HepG2 (cell line): ENCODE results near the gene ANKZF1. TPM values are rescaled to one million over a fixed set of nuclear protein-coding genes. Genes with fewer than 3 reads are reported as not detected.

Experiments used
- ATAC-seq: fragments of 200-7000 bp; cut with Tn5 transposase; 3 replicates; pipeline ENCODE4 v1.9.1; 2020; ENCODE audit warnings: mild to moderate bottlenecking, moderate library complexity
- BruUV-seq: library from RNA; stranded (reverse); fragments of 400-500 nt; replicated peaks from 2 replicates; lab custom pipeline; 2021; lab: Mats Ljungman, UMichigan
- CTCF ChIA-PET: fragments of 300-600 bp; formaldehyde crosslinking; extraction: SDS; loops from one replicate; lab custom pipeline; 2021; ENCODE audit warnings: low total read pairs, inconsistent platforms, low intra/inter-chr PET ratio; lab: Yijun Ruan, JAX
- POLR2A ChIA-PET: fragments of 350-600 bp; sonication (Branson Sonifier 250); formaldehyde crosslinking; loops from one replicate; lab custom pipeline; 2020; ENCODE audit warnings: antibody characterized with exemption, inconsistent platforms; lab: Yijun Ruan, JAX
- DNase-seq: peaks from one replicate; pipeline ENCODE4 v3.0.0-alpha.2; 2015; ENCODE audit warnings: low spot score
- FAIRE-seq: peaks from 3 replicates; lab custom pipeline; 2011; peaks lifted over from hg19 to GRCh38; lab: Jason Lieb, UNC
- H2AFZ ChIP-seq: one replicate; pipeline ENCODE4 v1.6.1; 2011; ENCODE audit warnings: low read length, inconsistent platforms
- H3K27ac ChIP-seq: fragments of 300-600 bp; 3 replicates; pipeline ENCODE4 v1.8.0; 2011; ENCODE audit warnings: mixed run types, mild to moderate bottlenecking, mixed read lengths, low read length, inconsistent platforms; ENCODE audit not compliant: insufficient read depth; ENCODE audit errors: extremely low read length
- H3K27me3 ChIP-seq, 2 experiments: fragments of 200-600 bp in 1 of 2; 2 replicates in 1 of 2; 3 replicates in 1 of 2; pipeline versions ENCODE4 v1.6.0 to v1.8.0; 2011; ENCODE audit warnings: low read length in 2 of 2, mild to moderate bottlenecking in 2 of 2, moderate library complexity in 2 of 2, inconsistent platforms in 1 of 2; ENCODE audit not compliant: insufficient read depth in 2 of 2, control insufficient read depth in 1 of 2
- H3K36me3 ChIP-seq, 2 experiments: fragments of 200-600 bp in 1 of 2; replicated peaks in 1 of 2; 2 replicates in 1 of 2; 3 replicates in 1 of 2; pipeline versions ENCODE4 v1.5.1 to v1.8.0; 2011; ENCODE audit warnings: low read length in 2 of 2, inconsistent platforms in 1 of 2; ENCODE audit not compliant: insufficient read depth in 2 of 2, control insufficient read depth in 1 of 2
- H3K4me1 ChIP-seq: 2 replicates; pipeline ENCODE4 v1.5.1; 2012; ENCODE audit warnings: low read length, inconsistent platforms; ENCODE audit not compliant: insufficient read depth
- H3K4me2 ChIP-seq: 2 replicates; pipeline ENCODE4 v1.6.0; 2011; ENCODE audit warnings: low read depth, low read length, inconsistent platforms
- H3K4me3 ChIP-seq, 3 experiments: fragments of 200-600 bp in 1 of 3; sonication (generic), shearing (Covaris generic) in 1 of 3; replicated peaks in 1 of 3; 2 replicates each; pipeline ENCODE4 v1.5.1; 2011 to 2016; ENCODE audit warnings: low read length in 3 of 3, inconsistent platforms in 2 of 3, low read depth in 2 of 3, mild to moderate bottlenecking in 2 of 3, control low read depth in 1 of 3, mixed read lengths in 1 of 3; ENCODE audit not compliant: insufficient read depth in 1 of 3
- H3K79me2 ChIP-seq: one replicate; pipeline ENCODE4 v1.6.1; 2011; ENCODE audit warnings: low read length, inconsistent platforms; ENCODE audit not compliant: insufficient read depth
- H3K9ac ChIP-seq: 2 replicates; pipeline ENCODE4 v1.6.0; 2011; ENCODE audit warnings: mild to moderate bottlenecking, low read depth, low read length, inconsistent platforms; ENCODE audit not compliant: insufficient read depth
- H3K9me3 ChIP-seq: 2 replicates; pipeline ENCODE4 v1.5.1; 2012; ENCODE audit warnings: mild to moderate bottlenecking, low read length
- H4K20me1 ChIP-seq: 2 replicates; pipeline ENCODE4 v1.6.0; 2011; ENCODE audit warnings: inconsistent platforms, mild to moderate bottlenecking, low read length, moderate library complexity; ENCODE audit not compliant: insufficient read depth
- AFF4 ChIP-seq: sonication (generic); formaldehyde crosslinking; IDR thresholded peaks from 2 replicates; pipeline ENCODE4 v1.4.0; 2020; ENCODE audit warnings: missing genetic modification reagents
- CHD4 ChIP-seq: fragments of 200-600 bp; sonication (generic); IDR thresholded peaks from 2 replicates; pipeline ENCODE4 v1.7.0; 2017; ENCODE audit warnings: mild to moderate bottlenecking, low read length, borderline replicate concordance
- ERF ChIP-seq: IDR thresholded peaks from 2 replicates; pipeline ENCODE4 v1.6.1; 2018; ENCODE audit warnings: missing biosample characterization, missing genetic modification reagents
- KDM5B ChIP-seq: sonication (generic); formaldehyde crosslinking; IDR thresholded peaks from 2 replicates; pipeline ENCODE4 v1.4.0; 2020; ENCODE audit warnings: missing genetic modification reagents, mild to moderate bottlenecking, borderline replicate concordance
- MAZ ChIP-seq, 2 experiments: sonication (generic) in 1 of 2; formaldehyde crosslinking in 1 of 2; IDR thresholded peaks; 2 replicates each; pipeline versions ENCODE4 v1.5.0 to v1.6.1; 2012 to 2020; ENCODE audit warnings: low read depth in 2 of 2, mild to moderate bottlenecking in 2 of 2, borderline replicate concordance in 1 of 2, improper control_type of control experiment in 1 of 2, low read length in 1 of 2, missing genetic modification reagents in 1 of 2, moderate library complexity in 1 of 2
- TIGD3 ChIP-seq: sonication (generic); formaldehyde crosslinking; IDR thresholded peaks from 2 replicates; pipeline ENCODE4 v1.5.1; 2020; ENCODE audit warnings: mild to moderate bottlenecking, missing genetic modification reagents, borderline replicate concordance
- ZBTB42 ChIP-seq: sonication (generic); formaldehyde crosslinking; IDR thresholded peaks from 2 replicates; pipeline ENCODE4 v1.5.0; 2020; ENCODE audit warnings: mild to moderate bottlenecking, missing genetic modification reagents
- ZGPAT ChIP-seq: IDR thresholded peaks from 2 replicates; pipeline ENCODE4 v1.6.1; 2016; ENCODE audit warnings: mild to moderate bottlenecking
- ZNF30 ChIP-seq: sonication (generic); formaldehyde crosslinking; IDR thresholded peaks from 2 replicates; pipeline ENCODE4 v1.5.0; 2020; ENCODE audit warnings: mild to moderate bottlenecking, missing genetic modification reagents
- ZNF496 ChIP-seq: sonication (generic); formaldehyde crosslinking; IDR thresholded peaks from 2 replicates; pipeline ENCODE4 v1.8.1; 2023; ENCODE audit warnings: mild to moderate bottlenecking, moderate library complexity, missing genetic modification reagents; ENCODE audit not compliant: insufficient replicate concordance
- ZNF724P ChIP-seq: sonication (generic); formaldehyde crosslinking; IDR thresholded peaks from 2 replicates; pipeline ENCODE4 v1.8.0; 2022; ENCODE audit warnings: missing genetic modification reagents, borderline replicate concordance
- ZSCAN30 ChIP-seq: sonication (generic); formaldehyde crosslinking; IDR thresholded peaks from 2 replicates; pipeline ENCODE4 v1.5.0; 2020; ENCODE audit warnings: mild to moderate bottlenecking, missing genetic modification reagents
- WGBS: methylation state at CpG from one replicate; pipeline ENCODE4 v1.1.6; 2017; ENCODE audit warnings: low lambda C conversion rate; 5-methylcytosine and 5-hydroxymethylcytosine counted together
- in situ Hi-C: cut with HindIII; loops from 2 replicates; pipeline ENCODE4 v1.10.0; 2017; ENCODE audit warnings: low pct_unique_long_range_greater_than_20kb; ENCODE audit not compliant: extremely low pct_ligation_motif_present
- intact Hi-C: fragments of 100-400 bp; cut with micrococcal nuclease; formaldehyde crosslinking; loops from one replicate; pipeline ENCODE4 v1.10.0; 2022; ENCODE audit not compliant: unreplicated experiment
- polyA plus RNA-seq, 8 experiments: library from polyadenylated mRNA; depleted of rRNA in 3 of 8; stranded (reverse) in 7 of 8; unstranded in 1 of 8; fragments of >200 nt; fragmentation: Illumina TruSeq in 4 of 8; extraction: Trizol in 4 of 8; gene quantifications; 2 replicates each; pipeline versions ENCODE4 v1.2.1 to v1.2.3, GENCODE V29; 2011 to 2016; ENCODE audit warnings: low read depth in 4 of 8, missing spikeins in 1 of 8, mixed read lengths in 1 of 8; ENCODE audit not compliant: insufficient read depth in 1 of 8
- total RNA-seq, 5 experiments: library from RNA; depleted of rRNA; stranded (reverse); fragments of >200 nt; fragmentation: Illumina TruSeq; extraction: Trizol; gene quantifications; 2 replicates each; pipeline ENCODE4 v1.2.3, GENCODE V29; 2016; ENCODE audit warnings: low read depth in 1 of 5
- TF ChIP-seq, protein P1 (sequence below): sonication (generic); formaldehyde crosslinking; IDR thresholded peaks from 2 replicates; pipeline ENCODE4 v1.8.0; 2022; ENCODE audit warnings: mild to moderate bottlenecking, missing genetic modification reagents, borderline replicate concordance

ANKZF1 gene
- total and polyA plus RNA-seq, 2 of the 13 experiments (the other 11 are each of a cell fraction or from before 2014, with no cell fraction given) = 25.3 to 128 TPM

DNA sequence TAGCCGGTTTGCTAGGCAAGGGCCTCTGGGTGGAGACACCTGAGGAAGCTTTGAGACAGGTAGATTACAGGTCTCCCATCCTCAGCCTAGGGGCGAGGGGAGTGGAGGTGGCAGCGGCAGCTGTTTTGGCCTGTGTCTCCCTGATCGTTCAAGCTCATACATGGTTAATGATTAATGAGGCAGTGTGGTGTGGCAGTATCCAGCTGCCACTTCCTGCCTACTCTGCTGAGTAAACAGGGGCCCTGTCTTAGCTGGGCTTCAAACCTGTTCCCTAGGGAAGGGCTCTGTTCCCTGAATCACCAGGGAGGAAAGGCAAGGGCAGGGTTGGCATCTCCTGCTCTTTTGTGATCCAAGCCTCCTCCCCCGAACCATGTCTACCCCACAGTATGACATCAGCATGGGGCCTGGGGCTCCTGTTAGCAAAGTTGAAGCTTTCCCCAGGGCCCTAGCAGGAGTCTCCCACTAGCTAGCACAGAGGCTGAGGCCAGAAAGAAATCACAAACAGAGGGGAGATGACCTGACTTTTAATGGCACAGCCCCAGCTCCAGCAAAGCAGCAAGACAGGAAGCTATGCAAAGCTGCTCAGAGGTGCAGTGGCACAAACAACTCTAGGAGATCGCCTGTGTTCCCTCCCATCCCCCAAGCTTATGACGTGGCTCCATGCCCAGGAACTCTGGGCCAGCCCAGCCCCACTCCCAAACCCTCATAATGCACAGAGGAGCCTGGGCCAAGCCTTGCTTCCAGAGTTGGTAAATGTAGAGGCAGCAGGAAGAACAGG, 19.8 kb downstream of the ANKZF1 start:
- Histone ChIP-seq H3K9ac (peak overlapping the region; percentile 80), H2AFZ (no peak overlapping the region), H3K4me3 (peak overlapping the region; percentile 24 to 61 (median 25)), H3K4me2 (peak overlapping the region; percentile 94), H3K9me3 (no peaks in the 10 kb centered on the region), H3K27ac (peak overlapping the region; percentile 91), H3K27me3 (peaks cover 0 to 11% of the 10 kb centered on the region in 2 experiments; a peak in 3 of 5 replicates), H4K20me1 (no peaks in the 10 kb centered on the region), H3K36me3 (peaks cover 1 to 13% of the 10 kb centered on the region in 2 experiments; a peak in 4 of 5 replicates), H3K79me2 (peaks cover 14% of the 10 kb centered on the region), H3K4me1 (peaks cover 82% of the 10 kb centered on the region)
- in situ Hi-C loops (no loop called here), intact Hi-C loops (loop anchor here (1.0 to 2.0 kb wide), 2 partner anchors 30 to 45 kb away; partner anchors contain the start of gene DNAJB2)
- ATAC-seq = peak; percentile 85
- POLR2A ChIA-PET = interaction anchor here (0.6 to 5.7 kb wide), 34 partner anchors 9 to 467 kb away, joined by 3 to 73 read pairs (median 5); partner anchors contain the start of genes ABCB6, ANKZF1, ATG9A and CNPPD1
- peak; percentile 100 for FAIRE-seq
- BruUV-seq = no TSS peak
- CTCF ChIA-PET = interaction anchor here (1.6 kb wide), 1 partner anchor 45 kb away, joined by 5 read pairs; no protein-coding TSS in a partner anchor
- DNase-seq = peak; percentile 96
- 2% methylated on average over 6 of the region's 7 CpGs for WGBS
- TF ChIP-seq ZGPAT (CRISPR knock-in tag) = no peak
- TF ChIP-seq TIGD3 (CRISPR knock-in tag) = no peak
- TF ChIP-seq MAZ (IDR thresholded peaks at IDR 0.05; ENCODE audit: borderline replicate concordance, low read depth, low read length) = no peak
- TF ChIP-seq MAZ (CRISPR knock-in tag; IDR thresholded peaks at IDR 0.05; ENCODE audit: low read depth) = peak; percentile 82
- no peak; the same call in 1 of the 2 replicates for TF ChIP-seq AFF4 (CRISPR knock-in tag)
- TF ChIP-seq ZNF30 (CRISPR knock-in tag) = no peak
- TF ChIP-seq, protein P1, sequence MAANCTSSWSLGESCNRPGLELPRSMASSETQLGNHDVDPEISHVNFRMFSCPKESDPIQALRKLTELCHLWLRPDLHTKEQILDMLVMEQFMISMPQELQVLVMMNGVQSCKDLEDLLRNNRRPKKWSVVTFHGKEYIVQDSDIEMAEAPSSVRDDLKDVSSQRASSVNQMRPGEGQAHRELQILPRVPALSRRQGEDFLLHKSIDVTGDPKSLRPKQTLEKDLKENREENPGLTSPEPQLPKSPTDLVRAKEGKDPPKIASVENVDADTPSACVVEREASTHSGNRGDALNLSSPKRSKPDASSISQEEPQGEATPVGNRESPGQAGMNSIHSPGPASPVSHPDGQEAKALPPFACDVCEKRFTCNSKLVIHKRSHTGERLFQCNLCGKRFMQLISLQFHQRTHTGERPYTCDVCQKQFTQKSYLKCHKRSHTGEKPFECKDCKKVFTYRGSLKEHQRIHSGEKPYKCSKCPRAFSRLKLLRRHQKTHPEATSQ (CRISPR knock-in tag) = 0 out of 2 replicates have a peak, but pooled peaks have one; percentile 34
- peak; percentile 61; the same call in 1 of the 2 replicates for TF ChIP-seq ZNF724P
- peak; percentile 95 for TF ChIP-seq ERF (CRISPR knock-in tag)
- no peak for TF ChIP-seq CHD4
- TF ChIP-seq ZSCAN30 (CRISPR knock-in tag) = no peak
- peak; percentile 34; the same call in 1 of the 2 replicates for TF ChIP-seq KDM5B (CRISPR knock-in tag)
- peak; percentile 95 for TF ChIP-seq ZBTB42
- TF ChIP-seq ZNF496 (CRISPR knock-in tag) = no peak
